ENCODE measurements around the gene FBXO3. TPM values are rescaled to one million over a fixed set of nuclear protein-coding genes. Genes with fewer than 3 reads are reported as not detected.
"Not testable (repeated sequence)": the region's sequence is repeated elsewhere in the genome, so short reads cannot be mapped to it uniquely, and the experiment has no call there.

FBXO3 gene
- polyA plus RNA-seq, 2 donors: 17.1 to 22.9 TPM

DNA sequence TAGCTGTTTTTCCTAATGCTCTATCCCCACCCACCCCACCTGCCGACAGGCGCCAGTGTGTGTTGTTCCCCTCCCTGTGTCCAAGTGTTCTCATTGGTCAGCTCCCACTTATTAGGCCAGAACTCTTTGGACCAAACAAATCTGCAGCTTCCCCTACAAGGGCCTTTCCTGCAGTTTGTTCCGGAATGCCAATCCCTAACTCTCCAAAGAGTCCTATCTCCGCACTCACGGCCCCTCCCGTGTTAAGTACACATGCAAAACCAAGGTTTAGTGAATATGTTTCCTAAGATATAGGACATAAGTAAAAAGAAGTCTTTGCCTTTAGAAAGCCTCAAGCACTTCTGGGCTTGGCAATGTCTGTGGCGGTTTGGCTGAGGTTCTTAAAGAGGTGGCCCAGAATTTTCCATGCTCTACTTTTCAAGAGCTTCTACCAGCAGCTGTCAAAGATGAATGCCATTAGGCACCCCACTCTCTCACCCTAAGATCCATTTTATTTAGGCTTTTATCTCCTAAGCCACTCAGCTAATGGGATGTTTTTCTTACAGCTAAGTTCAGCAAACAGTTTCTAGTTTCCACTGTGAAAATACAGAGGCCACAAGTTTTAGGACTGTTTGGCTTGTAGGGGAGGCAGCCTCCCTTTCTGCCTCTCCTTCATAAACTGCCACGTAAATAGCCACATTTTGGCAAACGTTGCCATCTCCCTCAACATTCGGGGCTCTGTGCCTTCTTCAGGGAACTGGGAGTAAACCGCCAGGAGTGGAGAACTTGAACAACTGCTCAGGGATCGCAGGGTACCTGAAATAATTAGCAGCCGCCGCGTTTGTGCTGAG, 39.7 kb downstream of the FBXO3 start:
- Histone ChIP-seq H3K4me1 (ENCODE audit: control insufficient read depth in 2 of 2, insufficient read depth in 2 of 2, low read length in 1 of 2) (peaks cover 5% of the 10 kb centered on the region in 2 donors), H3K27ac (ENCODE audit: low read depth in 2 of 2, low read length in 1 of 2) (peak overlapping the region; percentile 85 to 96), H3K27me3 (ENCODE audit: control insufficient read depth in 1 of 2, insufficient read depth in 2 of 2, low read length in 2 of 2) (no peaks in the 10 kb centered on the region), H3K9me3 (ENCODE audit: control insufficient read depth in 2 of 2, insufficient read depth in 1 of 2, low read depth in 1 of 2, low read length in 1 of 2) (no peaks in the 10 kb centered on the region), H3K36me3 (ENCODE audit: control insufficient read depth in 2 of 2, insufficient read depth in 2 of 2, low read length in 1 of 2) (no peaks in the 10 kb centered on the region), H3K4me3 (ENCODE audit: low read depth in 1 of 2, low read length in 2 of 2) (peak overlapping the region; percentile 69 to 95)
- 9 to 12% methylated on average over 15 of the region's 15 CpGs for WGBS, 2 donors

- no peaks in the 10 kb centered on the region for H3K27me3 ChIP-seq (ENCODE audit: control insufficient read depth in 1 of 2, insufficient read depth in 2 of 2, low read length in 2 of 2)
- WGBS, 2 donors: 44 to 52% methylated on average over 7 of the region's 7 CpGs
- peak overlapping the region; percentile 69 to 95 for H3K4me3 ChIP-seq (ENCODE audit: low read depth in 1 of 2, low read length in 2 of 2)
- H3K4me1 ChIP-seq (ENCODE audit: control insufficient read depth in 2 of 2, insufficient read depth in 2 of 2, low read length in 1 of 2): peaks cover 5% of the 10 kb centered on the region in 2 donors
- no peaks in the 10 kb centered on the region for H3K9me3 ChIP-seq (ENCODE audit: control insufficient read depth in 2 of 2, insufficient read depth in 1 of 2, low read depth in 1 of 2, low read length in 1 of 2)
- H3K36me3 ChIP-seq (ENCODE audit: control insufficient read depth in 2 of 2, insufficient read depth in 2 of 2, low read length in 1 of 2): no peaks in the 10 kb centered on the region
- peak overlapping the region in 1 of 2 donors; percentile 7 for H3K27ac ChIP-seq (ENCODE audit: low read depth in 2 of 2, low read length in 1 of 2)
Measured at GRCh38 chr11:33733980-33734379, 40.3 kb downstream of the FBXO3 start.

DNA sequence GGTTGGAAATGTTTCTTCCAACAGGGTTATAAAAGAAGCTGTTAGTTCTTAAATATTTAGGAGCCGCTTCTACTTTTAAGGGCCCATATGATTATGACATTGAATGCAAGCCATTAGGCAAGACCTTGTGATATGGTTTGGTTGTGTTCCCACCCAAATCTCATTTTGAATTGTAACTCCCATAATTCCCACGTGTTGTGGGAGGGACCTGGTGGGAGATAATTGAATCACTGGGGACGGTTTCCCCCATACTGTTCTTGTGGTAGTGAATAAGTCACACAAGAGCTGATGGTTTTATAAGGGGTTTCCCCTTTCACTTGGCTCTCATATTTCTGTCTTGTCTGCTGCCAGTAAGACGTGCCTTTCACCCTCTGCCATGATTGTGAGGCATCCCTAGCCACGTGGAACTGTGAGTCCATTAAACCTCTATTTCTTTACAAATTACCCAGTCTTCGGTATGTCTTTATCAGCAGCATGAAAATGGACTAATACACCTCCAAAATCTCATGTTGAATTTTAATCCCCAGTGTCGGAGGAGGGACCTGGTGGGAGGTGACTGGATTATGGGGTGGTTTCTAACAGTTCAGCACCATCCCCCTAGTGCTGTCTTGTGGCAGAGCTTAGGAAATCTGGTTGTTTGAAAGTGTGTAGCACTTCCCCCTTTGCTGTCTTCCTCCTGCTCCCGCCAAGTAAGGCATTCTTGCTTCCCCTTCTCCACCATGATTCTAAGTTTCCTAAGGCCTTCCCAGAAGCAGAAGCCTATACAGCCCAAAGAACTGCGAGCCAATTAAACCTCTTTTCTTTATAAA, 42.4 kb downstream of the FBXO3 start:
- Histone ChIP-seq H3K36me3 (ENCODE audit: control insufficient read depth in 2 of 2, insufficient read depth in 2 of 2, low read length in 1 of 2) (no peaks in the 10 kb centered on the region), H3K4me3 (ENCODE audit: low read depth in 1 of 2, low read length in 2 of 2) (no peak overlapping the region), H3K27me3 (ENCODE audit: control insufficient read depth in 1 of 2, insufficient read depth in 2 of 2, low read length in 2 of 2) (no peaks in the 10 kb centered on the region), H3K4me1 (ENCODE audit: control insufficient read depth in 2 of 2, insufficient read depth in 2 of 2, low read length in 1 of 2) (peaks cover 5% of the 10 kb centered on the region in 2 donors), H3K9me3 (ENCODE audit: control insufficient read depth in 2 of 2, insufficient read depth in 1 of 2, low read depth in 1 of 2, low read length in 1 of 2) (no peaks in the 10 kb centered on the region), H3K27ac (ENCODE audit: low read depth in 2 of 2, low read length in 1 of 2) (peak overlapping the region in 1 of 2 donors; percentile 31)
- 62 to 65% methylated on average over 9 of the region's 9 CpGs for WGBS, 2 donors

- Histone ChIP-seq H3K36me3 (ENCODE audit: control insufficient read depth in 2 of 2, insufficient read depth in 2 of 2, low read length in 1 of 2) (no peaks in the 10 kb centered on the region), H3K9me3 (ENCODE audit: control insufficient read depth in 2 of 2, insufficient read depth in 1 of 2, low read depth in 1 of 2, low read length in 1 of 2) (no peaks in the 10 kb centered on the region), H3K27me3 (ENCODE audit: control insufficient read depth in 1 of 2, insufficient read depth in 2 of 2, low read length in 2 of 2) (no peaks in the 10 kb centered on the region), H3K27ac (ENCODE audit: low read depth in 2 of 2, low read length in 1 of 2) (no peak overlapping the region), H3K4me1 (ENCODE audit: control insufficient read depth in 2 of 2, insufficient read depth in 2 of 2, low read length in 1 of 2) (peaks cover 2 to 5% of the 10 kb centered on the region in 2 donors), H3K4me3 (ENCODE audit: low read depth in 1 of 2, low read length in 2 of 2) (no peak overlapping the region)
- 73 to 77% methylated on average over 7 of the region's 7 CpGs for WGBS, 2 donors
Measured at GRCh38 chr11:33730716-33731115, 43.6 kb downstream of the FBXO3 start.

DNA sequence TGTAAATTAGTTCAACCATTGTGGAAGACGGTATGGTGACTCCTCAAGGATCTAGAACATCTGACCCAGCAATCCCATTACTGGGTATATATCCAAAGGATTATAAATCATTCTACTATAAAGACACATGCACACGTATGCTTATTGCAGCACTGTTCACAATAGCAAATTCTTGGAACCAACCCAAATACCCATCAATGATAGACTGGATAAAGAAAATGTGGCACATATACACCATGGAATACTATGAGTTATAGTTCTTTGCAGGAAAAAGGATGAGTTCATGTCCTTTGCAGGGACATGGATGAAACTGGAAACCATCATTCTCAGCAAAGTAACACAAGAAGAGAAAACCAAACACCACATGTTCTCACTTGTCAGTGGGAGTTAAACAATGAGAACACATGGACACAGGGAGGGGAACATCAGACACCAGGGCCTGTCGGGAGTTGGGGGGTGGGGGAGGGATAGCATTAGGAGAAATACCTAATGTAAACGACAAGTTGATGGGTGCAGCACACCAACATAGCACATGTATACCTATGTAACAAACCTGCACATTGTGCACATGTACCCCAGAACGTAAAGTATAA, 45.2 kb downstream of the FBXO3 start:
- 55 to 64% methylated on average over 5 of the region's 5 CpGs for WGBS, 2 donors
- not testable (repeated sequence) for H3K4me3 ChIP-seq (ENCODE audit: low read depth in 1 of 2, low read length in 2 of 2); H3K36me3 ChIP-seq (ENCODE audit: control insufficient read depth in 2 of 2, insufficient read depth in 2 of 2, low read length in 1 of 2); H3K9me3 ChIP-seq (ENCODE audit: control insufficient read depth in 2 of 2, insufficient read depth in 1 of 2, low read depth in 1 of 2, low read length in 1 of 2); H3K27ac ChIP-seq (ENCODE audit: low read depth in 2 of 2, low read length in 1 of 2); H3K27me3 ChIP-seq (ENCODE audit: control insufficient read depth in 1 of 2, insufficient read depth in 2 of 2, low read length in 2 of 2)
- peaks cover 4 to 11% of the 10 kb centered on the region in 2 donors for H3K4me1 ChIP-seq (ENCODE audit: control insufficient read depth in 2 of 2, insufficient read depth in 2 of 2, low read length in 1 of 2)

- not testable (repeated sequence) for H3K36me3 ChIP-seq (ENCODE audit: control insufficient read depth in 2 of 2, insufficient read depth in 2 of 2, low read length in 1 of 2); H3K27ac ChIP-seq (ENCODE audit: low read depth in 2 of 2, low read length in 1 of 2); H3K27me3 ChIP-seq (ENCODE audit: control insufficient read depth in 1 of 2, insufficient read depth in 2 of 2, low read length in 2 of 2); H3K9me3 ChIP-seq (ENCODE audit: control insufficient read depth in 2 of 2, insufficient read depth in 1 of 2, low read depth in 1 of 2, low read length in 1 of 2); H3K4me3 ChIP-seq (ENCODE audit: low read depth in 1 of 2, low read length in 2 of 2)
- WGBS, 2 donors: 50 to 66% methylated on average over 1 of the region's 1 CpG
- peaks cover 7 to 21% of the 10 kb centered on the region in 2 donors for H3K4me1 ChIP-seq (ENCODE audit: control insufficient read depth in 2 of 2, insufficient read depth in 2 of 2, low read length in 1 of 2)
Measured at GRCh38 chr11:33727539-33727938, 46.8 kb downstream of the FBXO3 start.

DNA sequence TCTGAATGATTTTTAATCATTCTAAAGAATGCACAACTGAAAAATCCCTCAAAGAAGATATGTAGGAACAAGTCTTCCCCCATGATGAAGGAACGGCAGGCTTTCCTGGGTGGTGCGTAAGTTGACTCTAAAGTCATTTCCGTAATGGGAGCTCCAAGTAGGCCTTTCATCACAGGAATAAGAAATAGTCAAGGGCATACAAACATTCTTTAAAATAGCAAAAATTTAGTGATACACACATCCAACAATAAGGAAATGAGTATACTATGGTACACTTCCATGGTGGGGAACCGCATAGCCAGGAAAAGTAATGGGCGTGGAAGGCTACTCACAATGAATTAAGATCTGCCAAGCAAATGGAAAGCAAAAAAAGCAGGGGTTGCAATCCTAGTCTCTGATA, 48.8 kb downstream of the FBXO3 start:
- H3K36me3 ChIP-seq (ENCODE audit: control insufficient read depth in 2 of 2, insufficient read depth in 2 of 2, low read length in 1 of 2): peaks cover 5 to 10% of the 10 kb centered on the region in 2 donors
- H3K9me3 ChIP-seq (ENCODE audit: control insufficient read depth in 2 of 2, insufficient read depth in 1 of 2, low read depth in 1 of 2, low read length in 1 of 2): no peaks in the 10 kb centered on the region
- H3K4me1 ChIP-seq (ENCODE audit: control insufficient read depth in 2 of 2, insufficient read depth in 2 of 2, low read length in 1 of 2): peaks cover 8 to 27% of the 10 kb centered on the region in 2 donors
- WGBS, 2 donors: 78 to 86% methylated on average over 5 of the region's 5 CpGs
- no peak overlapping the region for H3K27ac ChIP-seq (ENCODE audit: low read depth in 2 of 2, low read length in 1 of 2)
- H3K27me3 ChIP-seq (ENCODE audit: control insufficient read depth in 1 of 2, insufficient read depth in 2 of 2, low read length in 2 of 2): no peaks in the 10 kb centered on the region
- H3K4me3 ChIP-seq (ENCODE audit: low read depth in 1 of 2, low read length in 2 of 2): no peak overlapping the region

GRCh38 chr11:33724644-33725035, 49.7 kb downstream of the FBXO3 start:
- Histone ChIP-seq H3K27me3 (ENCODE audit: control insufficient read depth in 1 of 2, insufficient read depth in 2 of 2, low read length in 2 of 2) (no peaks in the 10 kb centered on the region), H3K36me3 (ENCODE audit: control insufficient read depth in 2 of 2, insufficient read depth in 2 of 2, low read length in 1 of 2) (peaks cover 7 to 11% of the 10 kb centered on the region in 2 donors), H3K27ac (ENCODE audit: low read depth in 2 of 2, low read length in 1 of 2) (peak overlapping the region; percentile 74 to 81), H3K9me3 (ENCODE audit: control insufficient read depth in 2 of 2, insufficient read depth in 1 of 2, low read depth in 1 of 2, low read length in 1 of 2) (no peaks in the 10 kb centered on the region), H3K4me3 (ENCODE audit: low read depth in 1 of 2, low read length in 2 of 2) (no peak overlapping the region), H3K4me1 (ENCODE audit: control insufficient read depth in 2 of 2, insufficient read depth in 2 of 2, low read length in 1 of 2) (peaks cover 8 to 27% of the 10 kb centered on the region in 2 donors)
- WGBS, 2 donors: 39 to 50% methylated on average over 4 of the region's 4 CpGs

DNA sequence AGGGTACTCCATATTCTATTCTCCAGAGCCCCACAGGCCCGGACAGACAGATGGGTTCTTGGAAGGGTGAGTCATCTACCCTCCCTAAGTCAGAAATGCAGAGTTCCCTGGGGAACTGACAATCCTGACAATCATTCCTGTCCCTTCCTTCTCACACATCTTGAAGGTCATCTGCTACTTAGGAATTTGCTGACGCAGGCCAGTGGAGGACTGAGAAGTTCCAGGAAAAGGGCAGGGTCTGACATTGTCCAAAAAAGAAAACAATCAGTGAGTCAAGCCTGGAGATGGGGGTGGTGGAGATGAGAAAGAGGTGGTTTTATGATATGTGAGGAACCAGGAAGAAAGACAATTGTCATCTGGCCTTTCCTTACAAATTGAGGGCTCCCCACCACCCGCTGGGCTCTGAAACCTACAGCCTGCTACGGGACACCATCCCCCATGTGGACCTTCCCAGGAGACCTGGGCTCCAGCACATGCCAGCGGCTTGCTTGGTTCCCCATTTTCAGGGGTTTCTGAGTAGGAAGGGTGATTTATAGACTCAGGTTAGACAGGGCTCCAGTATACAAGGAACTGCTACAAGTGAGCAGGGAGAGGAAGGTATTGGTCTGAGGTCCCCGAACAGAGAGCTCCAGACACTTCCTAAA, 51.0 kb downstream of the FBXO3 start:
- H3K27me3 ChIP-seq (ENCODE audit: control insufficient read depth in 1 of 2, insufficient read depth in 2 of 2, low read length in 2 of 2): no peaks in the 10 kb centered on the region
- H3K4me1 ChIP-seq (ENCODE audit: control insufficient read depth in 2 of 2, insufficient read depth in 2 of 2, low read length in 1 of 2): peaks cover 8 to 27% of the 10 kb centered on the region in 2 donors
- no peaks in the 10 kb centered on the region for H3K9me3 ChIP-seq (ENCODE audit: control insufficient read depth in 2 of 2, insufficient read depth in 1 of 2, low read depth in 1 of 2, low read length in 1 of 2)
- no peak overlapping the region for H3K4me3 ChIP-seq (ENCODE audit: low read depth in 1 of 2, low read length in 2 of 2)
- 61 to 66% methylated on average over 6 of the region's 6 CpGs for WGBS, 2 donors
- peak overlapping the region; percentile 72 to 74 for H3K27ac ChIP-seq (ENCODE audit: low read depth in 2 of 2, low read length in 1 of 2)
- H3K36me3 ChIP-seq (ENCODE audit: control insufficient read depth in 2 of 2, insufficient read depth in 2 of 2, low read length in 1 of 2): peaks cover 7 to 14% of the 10 kb centered on the region in 2 donors

Measured in esophagus (tissue), 2 donors.